WERI-Rb-1 (cell line): Measurements from ENCODE around the gene NFYC.

ENCODE experiments used
- DNase-seq: peaks from one replicate; pipeline ENCODE4 v3.0.0-alpha.2; 2020
- H3K27ac ChIP-seq: fragments of 250-450 bp; sonication (Bioruptor Pico); 2 replicates; pipeline ENCODE4 v1.5.1; 2020; ENCODE audit warnings: mild to moderate bottlenecking, moderate library complexity
- H3K27me3 ChIP-seq: fragments of 250-450 bp; sonication (Bioruptor Pico); 2 replicates; pipeline ENCODE4 v1.5.1; 2021; ENCODE audit warnings: mild to moderate bottlenecking, low read depth, moderate library complexity; ENCODE audit not compliant: insufficient read depth, severe bottlenecking
- H3K36me3 ChIP-seq: fragments of 250-450 bp; sonication (Bioruptor Pico); 2 replicates; pipeline ENCODE4 v1.5.1; 2020; ENCODE audit warnings: mild to moderate bottlenecking, moderate library complexity
- H3K4me3 ChIP-seq: 2 replicates; pipeline ENCODE4 v1.5.1; 2011; ENCODE audit warnings: low read depth, mild to moderate bottlenecking, control low read depth, low read length
- H3K9me3 ChIP-seq: fragments of 250-450 bp; sonication (Bioruptor Pico); 2 replicates; pipeline ENCODE4 v1.5.1; 2021; ENCODE audit warnings: mild to moderate bottlenecking, moderate library complexity; ENCODE audit not compliant: severe bottlenecking
- TF ChIP-seq, protein P1 (sequence below): IDR thresholded peaks from 2 replicates; pipeline ENCODE4 v1.5.1; 2011; ENCODE audit warnings: low read depth, mild to moderate bottlenecking, control low read depth, inconsistent platforms, low read length

The NFYC gene

GRCh38 chr1:40709802-40710278, 18.3 kb downstream of the NFYC start:
- no peak for DNase-seq
- Histone ChIP-seq H3K36me3 (no peaks in the 10 kb centered on the region), H3K4me3 (no peak overlapping the region), H3K27me3 (no peaks in the 10 kb centered on the region), H3K9me3 (no peaks in the 10 kb centered on the region), H3K27ac (no peak overlapping the region)
- TF ChIP-seq, protein P1, sequence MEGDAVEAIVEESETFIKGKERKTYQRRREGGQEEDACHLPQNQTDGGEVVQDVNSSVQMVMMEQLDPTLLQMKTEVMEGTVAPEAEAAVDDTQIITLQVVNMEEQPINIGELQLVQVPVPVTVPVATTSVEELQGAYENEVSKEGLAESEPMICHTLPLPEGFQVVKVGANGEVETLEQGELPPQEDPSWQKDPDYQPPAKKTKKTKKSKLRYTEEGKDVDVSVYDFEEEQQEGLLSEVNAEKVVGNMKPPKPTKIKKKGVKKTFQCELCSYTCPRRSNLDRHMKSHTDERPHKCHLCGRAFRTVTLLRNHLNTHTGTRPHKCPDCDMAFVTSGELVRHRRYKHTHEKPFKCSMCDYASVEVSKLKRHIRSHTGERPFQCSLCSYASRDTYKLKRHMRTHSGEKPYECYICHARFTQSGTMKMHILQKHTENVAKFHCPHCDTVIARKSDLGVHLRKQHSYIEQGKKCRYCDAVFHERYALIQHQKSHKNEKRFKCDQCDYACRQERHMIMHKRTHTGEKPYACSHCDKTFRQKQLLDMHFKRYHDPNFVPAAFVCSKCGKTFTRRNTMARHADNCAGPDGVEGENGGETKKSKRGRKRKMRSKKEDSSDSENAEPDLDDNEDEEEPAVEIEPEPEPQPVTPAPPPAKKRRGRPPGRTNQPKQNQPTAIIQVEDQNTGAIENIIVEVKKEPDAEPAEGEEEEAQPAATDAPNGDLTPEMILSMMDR = no peak

DNA sequence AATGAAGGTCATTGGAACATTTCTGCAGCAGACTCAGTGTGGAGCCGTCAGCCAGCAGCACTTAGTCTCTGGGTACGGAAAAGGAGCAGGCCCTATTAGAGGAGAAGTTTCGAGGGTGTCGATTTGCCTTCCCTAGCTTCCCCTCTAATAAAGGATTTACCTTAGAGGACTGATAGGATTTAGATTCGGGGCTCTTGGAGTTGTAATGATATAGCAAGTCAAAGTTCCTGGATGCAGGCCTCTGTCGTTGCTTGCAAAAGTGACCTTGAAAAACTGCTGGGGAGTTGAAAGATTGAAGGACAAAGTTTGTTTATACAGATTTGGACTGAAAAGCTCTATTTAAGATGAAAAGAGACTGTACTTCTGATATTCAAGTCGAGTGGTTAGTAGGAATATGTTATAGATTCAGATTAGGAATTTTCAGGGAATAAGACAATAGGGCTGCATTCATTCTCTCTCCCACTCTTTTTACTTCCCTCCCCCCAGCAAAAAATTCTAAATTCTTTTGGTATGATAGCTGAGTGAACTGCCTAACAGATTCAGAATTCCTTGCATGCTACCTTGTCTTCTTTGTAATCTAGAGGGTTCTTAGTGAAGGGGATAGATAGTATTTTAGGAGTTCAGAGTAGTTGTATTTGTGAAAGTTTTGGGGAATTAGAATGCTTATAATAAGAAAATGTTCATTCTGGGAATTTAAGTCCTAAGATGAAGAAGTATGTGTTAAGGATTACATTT, 19.2 kb downstream of the NFYC start:
- no peak overlapping the region for H3K4me3 ChIP-seq
- no peaks in the 10 kb centered on the region for H3K36me3 ChIP-seq
- no peak for DNase-seq
- H3K9me3 ChIP-seq = no peaks in the 10 kb centered on the region
- TF ChIP-seq, protein P1 = no peak
- H3K27ac ChIP-seq = no peak overlapping the region
- no peaks in the 10 kb centered on the region for H3K27me3 ChIP-seq

GRCh38 chr1:40711465-40712404, 20.2 kb downstream of the NFYC start:
- Histone ChIP-seq H3K9me3 (no peaks in the 10 kb centered on the region), H3K27ac (no peak overlapping the region), H3K27me3 (no peaks in the 10 kb centered on the region), H3K4me3 (no peak overlapping the region), H3K36me3 (no peaks in the 10 kb centered on the region)
- TF ChIP-seq, protein P1 = no peak
- no peak for DNase-seq

DNA sequence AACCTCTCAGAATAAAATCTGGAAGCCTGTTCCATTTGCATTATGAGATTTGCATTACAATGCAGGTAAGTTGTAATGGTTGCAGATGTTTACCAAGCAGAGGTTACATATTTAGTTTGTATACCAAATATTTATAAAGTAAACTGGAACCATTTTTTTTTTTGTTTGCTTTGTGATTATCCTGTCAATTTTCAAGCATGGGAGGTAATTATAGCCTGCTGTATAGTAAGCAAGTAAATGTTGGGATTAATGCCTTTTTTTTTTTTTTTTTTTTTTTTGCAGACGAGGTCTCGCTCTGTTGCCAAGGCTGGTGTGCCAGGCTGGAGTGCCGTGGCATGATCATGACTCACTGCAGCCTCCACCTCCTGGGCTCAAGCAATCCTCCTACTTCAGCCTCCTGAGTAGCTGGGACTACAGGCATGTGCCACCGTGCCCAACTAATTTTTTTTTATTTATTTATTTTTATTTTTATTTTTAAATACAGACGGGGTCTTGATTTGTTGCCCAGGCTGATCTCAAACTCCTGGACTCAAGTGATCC, 21.0 kb downstream of the NFYC start:
- Histone ChIP-seq H3K27me3 (no peaks in the 10 kb centered on the region), H3K9me3 (no peaks in the 10 kb centered on the region), H3K36me3 (no peaks in the 10 kb centered on the region), H3K4me3 (no peak overlapping the region), H3K27ac (no peak overlapping the region)
- DNase-seq = no peak
- TF ChIP-seq, protein P1 = no peak

DNA sequence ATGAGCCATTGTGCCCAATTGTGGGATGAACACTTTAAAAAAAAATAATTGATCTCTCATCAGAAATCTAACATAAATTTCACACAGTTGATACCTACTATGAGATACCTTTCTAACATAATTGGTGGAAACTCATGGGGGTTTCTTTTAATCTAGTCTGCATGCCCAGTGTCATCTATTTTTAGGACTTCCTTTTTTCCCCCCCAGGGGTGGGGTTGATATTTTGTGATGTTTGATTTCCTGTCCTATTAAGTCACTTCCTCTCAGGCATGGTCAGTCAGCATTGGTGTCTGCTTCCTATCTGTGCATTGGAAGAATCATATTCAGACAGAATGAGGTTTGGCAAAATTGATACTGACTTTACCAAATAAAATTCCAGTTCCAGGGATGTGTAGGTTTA, 21.5 kb downstream of the NFYC start:
- Histone ChIP-seq H3K4me3 (no peak overlapping the region), H3K27ac (no peak overlapping the region), H3K27me3 (no peaks in the 10 kb centered on the region), H3K36me3 (no peaks in the 10 kb centered on the region), H3K9me3 (no peaks in the 10 kb centered on the region)
- DNase-seq = no peak
- TF ChIP-seq, protein P1 = no peak
